Nephron (organoid): Measurements from ENCODE around the gene PKNOX2.

Experiments
- H3K27ac Mint-ChIP-seq, 3 experiments: 2 replicates each; pipeline ENCODE4 v1.8.0; 2020; ENCODE audit warnings: mixed read lengths in 3 of 3, mild to moderate bottlenecking in 2 of 3, moderate library complexity in 1 of 3
- H3K27me3 Mint-ChIP-seq: 2 replicates; pipeline ENCODE4 v1.8.0; 2021; ENCODE audit warnings: low read depth, mild to moderate bottlenecking, moderate library complexity, mixed read lengths
- H3K36me3 Mint-ChIP-seq: 2 replicates; pipeline ENCODE4 v1.8.0; 2020; ENCODE audit warnings: low read depth, mixed read lengths
- H3K4me1 Mint-ChIP-seq: 2 replicates; pipeline ENCODE4 v1.8.0; 2020; ENCODE audit warnings: mixed read lengths
- H3K4me3 Mint-ChIP-seq, 3 experiments: 2 replicates each; pipeline ENCODE4 v1.8.0; 2020; ENCODE audit warnings: mild to moderate bottlenecking in 3 of 3, mixed read lengths in 3 of 3, moderate library complexity in 2 of 3
- H3K9me3 Mint-ChIP-seq: 2 replicates; pipeline ENCODE4 v1.8.0; 2020; ENCODE audit warnings: mixed read lengths
- CTCF ChIP-seq, 3 experiments: fragments of 200-600 bp; sonication (generic); IDR thresholded peaks; one replicate each; pipeline ENCODE4 v1.5.0; 2021; ENCODE audit warnings: antibody characterized with exemption in 3 of 3; ENCODE audit not compliant: unreplicated experiment in 3 of 3

The PKNOX2 gene

DNA sequence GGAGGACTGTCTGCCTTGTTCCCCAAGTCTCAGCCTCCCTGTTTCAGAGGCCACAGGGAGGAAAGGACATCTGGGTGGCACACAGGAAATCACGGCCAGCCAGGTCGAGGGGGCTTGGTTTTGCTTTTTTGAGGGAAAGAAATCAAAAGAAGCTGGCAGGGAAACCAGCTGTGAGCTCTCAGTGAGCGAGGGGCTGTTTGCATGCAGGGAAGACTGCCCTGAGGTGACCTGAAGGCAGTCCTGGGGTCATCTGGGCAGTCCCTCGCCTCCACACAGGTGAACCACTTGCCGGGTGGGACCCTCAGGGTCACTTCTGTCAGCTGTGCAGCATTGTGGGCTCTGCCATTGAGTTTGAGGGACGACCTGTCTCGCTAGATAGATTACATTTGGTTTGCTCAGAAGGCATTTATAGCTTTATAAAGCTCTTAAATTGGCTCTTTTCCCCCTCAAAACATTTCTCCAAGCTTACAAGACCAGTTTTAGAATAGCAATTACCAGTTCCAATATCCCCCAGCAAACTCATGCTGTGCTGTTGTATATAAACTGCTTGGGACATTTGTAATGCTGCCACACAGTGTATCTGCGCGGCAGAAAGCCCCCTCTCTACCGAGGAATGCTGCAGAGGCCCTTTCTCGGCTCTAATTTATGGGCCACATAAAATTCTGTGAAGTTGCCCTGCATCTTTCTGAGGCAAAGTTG lies 28.3 kb downstream of the PKNOX2 start:
- no peaks in the 10 kb centered on the region for H3K9me3 Mint-ChIP-seq
- no peak overlapping the region for H3K4me3 Mint-ChIP-seq
- H3K36me3 Mint-ChIP-seq = peaks cover 33% of the 10 kb centered on the region
- H3K27me3 Mint-ChIP-seq = peaks cover 9% of the 10 kb centered on the region
- TF ChIP-seq CTCF (IDR thresholded peaks at IDR 0.05; ENCODE audit: unreplicated experiment in 3 of 3) = no peak
- peaks cover 58% of the 10 kb centered on the region for H3K4me1 Mint-ChIP-seq
- peak overlapping the region; percentile 13 to 50 (median 45) for H3K27ac Mint-ChIP-seq

- no peak for TF ChIP-seq CTCF (IDR thresholded peaks at IDR 0.05; ENCODE audit: unreplicated experiment in 3 of 3)
- Mint-ChIP-seq H3K36me3 (peaks cover 36% of the 10 kb centered on the region), H3K4me1 (peaks cover 61% of the 10 kb centered on the region), H3K4me3 (no peak overlapping the region), H3K9me3 (no peaks in the 10 kb centered on the region), H3K27me3 (peaks cover 10% of the 10 kb centered on the region), H3K27ac (peak overlapping the region; percentile 45 to 50 (median 50))
These were observed 28.8 kb downstream of the PKNOX2 start for GRCh38 chr11:125193416-125193726.

DNA sequence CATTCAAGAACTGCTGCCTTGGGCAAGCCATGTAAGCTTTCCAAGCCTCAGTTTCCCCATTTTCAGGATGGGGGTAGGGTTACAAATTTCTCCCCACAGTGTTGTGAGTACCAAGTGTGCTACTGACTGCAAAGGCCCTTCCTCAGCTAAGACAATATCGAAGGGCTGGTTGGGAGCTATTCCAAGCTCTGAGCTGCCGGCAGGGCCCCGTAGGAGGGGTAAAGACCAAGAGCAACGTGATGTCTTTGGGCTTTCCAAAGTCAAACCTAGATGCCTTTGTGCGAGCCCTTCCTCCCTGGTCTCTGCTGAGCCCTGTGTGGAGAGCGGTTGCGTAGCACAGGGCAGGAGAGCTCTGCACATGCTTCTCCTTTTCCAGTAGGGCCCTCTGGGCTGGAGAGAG lies 29.3 kb downstream of the PKNOX2 start:
- no peak overlapping the region for H3K27ac Mint-ChIP-seq
- no peak for TF ChIP-seq CTCF (IDR thresholded peaks at IDR 0.05; ENCODE audit: unreplicated experiment in 3 of 3)
- peaks cover 61% of the 10 kb centered on the region for H3K4me1 Mint-ChIP-seq
- H3K4me3 Mint-ChIP-seq = no peak overlapping the region
- peaks cover 37% of the 10 kb centered on the region for H3K36me3 Mint-ChIP-seq
- no peaks in the 10 kb centered on the region for H3K9me3 Mint-ChIP-seq
- H3K27me3 Mint-ChIP-seq = peaks cover 14% of the 10 kb centered on the region

- TF ChIP-seq CTCF (IDR thresholded peaks at IDR 0.05; ENCODE audit: unreplicated experiment in 3 of 3) = no peak
- H3K36me3 Mint-ChIP-seq = peaks cover 8% of the 10 kb centered on the region
- H3K4me3 Mint-ChIP-seq = no peak overlapping the region
- peaks cover 8% of the 10 kb centered on the region for H3K27me3 Mint-ChIP-seq
- no peaks in the 10 kb centered on the region for H3K9me3 Mint-ChIP-seq
- peaks cover 73% of the 10 kb centered on the region for H3K4me1 Mint-ChIP-seq
- H3K27ac Mint-ChIP-seq = peak overlapping the region; percentile 95 to 99 (median 96)
These were observed 35.4 kb downstream of the PKNOX2 start for GRCh38 chr11:125199915-125200314.

DNA sequence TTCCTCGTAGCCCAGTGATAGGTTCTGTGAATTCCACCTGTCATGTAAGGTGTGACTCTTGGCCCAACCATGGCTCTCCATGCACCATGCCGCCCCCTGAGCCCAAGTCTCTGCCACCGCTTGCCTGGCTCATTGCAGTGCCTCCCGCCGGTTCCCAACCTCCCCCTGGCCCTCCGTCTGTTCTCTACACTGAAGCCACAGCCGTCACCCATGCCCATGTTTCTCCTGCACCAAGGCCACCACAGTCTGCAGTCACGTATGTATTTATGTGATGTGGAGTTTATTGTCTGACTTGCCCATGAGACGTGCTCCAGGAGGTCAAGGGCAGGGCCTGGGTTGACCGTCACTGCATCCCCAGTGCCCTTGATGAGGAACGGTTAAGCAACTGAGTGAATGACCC lies 35.9 kb downstream of the PKNOX2 start:
- H3K4me1 Mint-ChIP-seq = peaks cover 73% of the 10 kb centered on the region
- no peak for TF ChIP-seq CTCF (IDR thresholded peaks at IDR 0.05; ENCODE audit: unreplicated experiment in 3 of 3)
- H3K9me3 Mint-ChIP-seq = no peaks in the 10 kb centered on the region
- H3K36me3 Mint-ChIP-seq = peaks cover 5% of the 10 kb centered on the region
- H3K27ac Mint-ChIP-seq = peak overlapping the region; percentile 95 to 99 (median 96)
- no peak overlapping the region for H3K4me3 Mint-ChIP-seq
- H3K27me3 Mint-ChIP-seq = peaks cover 8% of the 10 kb centered on the region

DNA sequence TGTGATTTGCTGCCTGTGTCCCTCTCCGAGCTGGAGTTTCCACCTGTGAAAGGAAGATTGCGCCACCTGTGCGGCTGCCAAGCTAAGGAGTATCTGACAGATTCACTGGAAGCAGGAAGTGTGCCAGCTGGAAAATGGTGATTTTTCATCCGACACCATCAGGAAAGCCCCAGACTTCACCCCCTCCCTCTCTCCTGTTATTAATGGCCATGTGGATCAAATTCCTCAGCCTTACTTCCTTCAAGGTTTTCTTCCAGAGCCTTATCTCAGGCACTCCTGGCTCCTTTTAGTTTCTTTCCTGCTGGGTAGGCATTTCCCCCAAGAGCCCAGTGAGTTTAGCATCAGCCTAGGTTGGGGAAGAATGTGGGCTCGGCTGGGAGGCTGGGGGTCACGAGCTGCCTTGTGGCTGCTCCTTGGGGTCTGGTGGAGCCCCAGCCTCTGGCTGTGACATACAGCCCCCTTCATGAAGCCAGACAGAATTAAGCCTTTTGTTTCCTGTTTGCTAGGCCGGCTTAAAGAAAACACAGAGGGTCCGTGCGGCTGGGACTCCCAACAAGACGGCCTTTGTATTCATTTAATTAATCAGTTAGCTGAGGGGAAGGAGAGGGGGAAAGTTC lies 37.1 kb downstream of the PKNOX2 start:
- Mint-ChIP-seq H3K36me3 (peaks cover 5% of the 10 kb centered on the region), H3K27me3 (peaks cover 8% of the 10 kb centered on the region), H3K27ac (peak overlapping the region; percentile 95 to 99 (median 96)), H3K4me3 (peak overlapping the region; percentile 43 to 62 (median 48)), H3K4me1 (peaks cover 77% of the 10 kb centered on the region), H3K9me3 (no peaks in the 10 kb centered on the region)
- TF ChIP-seq CTCF (IDR thresholded peaks at IDR 0.05; ENCODE audit: unreplicated experiment in 3 of 3) = no peak
